ENCODE results near the gene OR13J1. TPM values are rescaled to one million over a fixed set of nuclear protein-coding genes. Genes with fewer than 3 reads are reported as not detected.

OR13J1 gene
- total RNA-seq, 1 experiment from 2014 or later = not detected

DNA sequence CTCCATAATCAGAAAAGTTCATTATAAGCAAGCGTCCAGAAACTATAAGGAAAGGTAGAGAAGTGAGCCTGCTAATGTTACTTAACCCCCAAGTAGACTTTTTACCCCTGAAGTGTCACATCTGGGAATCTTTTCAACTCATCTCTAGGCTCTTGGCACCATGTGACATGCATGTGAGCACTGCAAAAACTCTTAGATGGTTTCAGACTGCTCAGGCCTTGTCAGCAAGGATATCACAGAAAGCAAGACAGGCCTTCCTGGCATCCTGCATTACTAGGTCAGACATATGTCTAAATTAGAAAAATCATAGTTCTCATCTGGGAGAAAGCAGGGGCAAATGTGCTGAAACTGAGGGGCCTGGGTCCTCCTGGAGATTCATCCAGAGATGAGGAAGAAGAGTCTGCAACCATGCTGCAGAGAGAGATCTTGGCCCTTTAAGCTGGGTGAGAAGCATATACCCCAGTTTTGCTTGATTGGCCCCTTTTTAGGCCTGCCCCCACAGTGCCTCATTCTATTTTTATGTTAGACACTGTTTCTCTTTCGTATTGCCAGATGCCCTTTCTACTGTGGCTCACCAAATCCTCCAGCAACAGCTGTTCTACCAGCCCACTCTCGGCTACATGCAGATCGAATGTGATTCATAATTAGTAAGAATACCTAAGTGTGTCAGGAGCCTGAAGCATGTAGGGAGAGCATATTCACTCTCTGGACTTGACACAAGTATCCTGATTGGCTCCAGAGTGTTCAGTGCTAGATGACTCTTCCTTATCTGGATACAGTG, 22.2 kb downstream of the OR13J1 start:
- H3K36me3 ChIP-seq = peaks cover 15% of the 10 kb centered on the region
- H3K4me3 ChIP-seq = no peak overlapping the region
- H3K9me3 ChIP-seq = no peaks in the 10 kb centered on the region
- no peaks in the 10 kb centered on the region for H3K27me3 ChIP-seq
- DNase-seq = peak; percentile 95

DNA sequence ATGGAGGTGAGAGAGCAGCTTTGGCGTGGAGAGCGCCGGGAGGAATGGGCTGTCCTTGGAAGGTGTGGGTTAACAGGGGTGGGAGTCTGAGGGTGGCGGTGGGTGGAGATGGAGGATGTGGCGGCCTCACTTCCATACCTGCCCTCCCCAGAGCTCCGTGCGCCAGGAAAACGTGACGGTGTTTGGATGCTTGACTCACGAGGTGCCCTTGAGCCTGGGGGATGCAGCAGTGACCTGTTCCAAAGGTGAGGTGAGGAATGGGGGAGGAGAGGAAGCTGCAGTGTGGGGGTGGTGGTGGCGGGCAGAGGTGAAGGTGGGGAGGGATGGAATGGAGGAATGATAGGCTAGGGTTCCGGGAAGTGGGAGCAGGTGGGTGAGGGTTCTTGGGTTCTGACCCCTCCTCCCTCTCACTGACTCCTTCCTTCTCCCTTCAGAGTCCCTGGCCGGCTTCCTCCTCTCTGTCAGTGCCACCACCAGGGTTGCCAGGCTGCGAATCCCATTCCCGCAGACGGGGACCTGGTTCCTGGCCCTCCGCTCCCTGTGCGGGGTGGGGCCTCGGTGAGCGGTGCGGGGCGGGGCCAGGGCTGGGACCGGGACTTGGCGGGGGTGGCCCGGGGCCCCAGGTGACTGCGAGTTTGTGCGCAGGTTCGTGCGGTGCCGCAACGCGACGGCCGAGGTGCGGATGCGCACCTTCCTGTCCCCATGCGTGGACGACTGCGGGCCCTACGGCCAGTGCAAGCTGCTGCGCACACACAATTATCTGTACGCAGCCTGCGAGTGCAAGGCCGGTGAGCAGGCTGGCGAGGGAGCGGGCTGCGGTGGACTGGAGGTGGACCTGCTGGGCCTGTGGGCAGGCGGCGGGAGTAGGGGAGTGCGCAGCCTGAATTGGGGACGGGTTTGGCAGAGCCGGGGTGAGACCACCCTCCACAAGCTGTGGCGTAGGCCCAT, 24.1 kb downstream of the OR13J1 start:
- H3K36me3 ChIP-seq = peaks cover 17% of the 10 kb centered on the region

DNA sequence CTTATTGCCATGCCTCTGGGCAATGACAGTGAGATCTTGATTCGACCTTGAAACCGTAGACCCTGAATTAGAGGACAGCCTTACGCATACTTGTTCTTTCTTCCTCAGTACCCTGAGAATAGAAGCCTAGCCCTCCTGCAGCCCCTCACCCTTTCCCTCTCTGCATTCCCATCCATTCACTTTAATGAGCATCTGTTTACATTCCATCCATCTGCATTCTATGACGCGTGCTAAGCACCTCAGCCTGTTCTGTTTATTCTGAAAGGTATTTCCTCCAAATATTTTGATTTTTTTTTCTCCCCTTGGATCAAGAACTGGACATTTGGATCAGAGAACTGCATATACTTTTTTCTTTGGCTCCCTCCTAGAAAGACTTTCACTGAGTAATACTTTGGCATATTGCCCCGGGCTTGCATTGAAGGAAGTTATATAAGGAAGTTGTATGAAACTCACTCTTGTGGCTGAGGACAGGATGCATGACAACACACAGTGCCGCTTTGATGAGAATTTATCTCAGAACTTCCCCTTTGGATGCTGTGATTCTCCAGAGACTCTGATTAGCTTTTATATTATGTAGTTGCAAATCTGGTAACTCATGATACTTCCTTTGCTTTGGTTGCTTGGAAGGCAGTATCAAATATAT, 25.5 kb downstream of the OR13J1 start:
- Histone ChIP-seq H3K4me3 (no peak overlapping the region), H3K36me3 (peaks cover 17% of the 10 kb centered on the region), H3K9me3 (no peaks in the 10 kb centered on the region), H3K27me3 (no peaks in the 10 kb centered on the region)
- DNase-seq = peak; percentile 86

More for the DNA sequence above, 24.1 kb downstream of the OR13J1 start:
- H3K9me3 ChIP-seq = no peaks in the 10 kb centered on the region
- no peaks in the 10 kb centered on the region for H3K27me3 ChIP-seq
- H3K4me3 ChIP-seq = no peak overlapping the region
- no peak for DNase-seq

DNA sequence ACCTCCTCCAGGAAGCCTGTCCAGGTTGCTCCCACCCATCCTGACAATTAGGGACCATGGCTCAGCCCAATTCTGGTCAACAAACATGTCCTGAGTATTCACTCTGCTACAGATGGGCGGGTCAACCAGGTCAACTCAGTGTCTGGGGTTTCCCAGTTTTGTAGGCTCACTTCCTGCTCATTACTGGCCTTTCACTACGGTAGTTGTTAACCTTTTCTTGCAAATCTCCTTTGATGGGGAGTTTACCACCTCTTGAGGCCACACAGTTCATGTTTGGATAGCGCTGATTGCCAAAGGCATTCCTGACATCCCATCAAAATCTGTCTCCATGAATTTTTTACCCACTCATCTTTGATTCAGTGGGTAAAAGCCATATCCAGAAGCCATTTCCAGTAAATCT, 27.4 kb downstream of the OR13J1 start:
- H3K9me3 ChIP-seq = no peaks in the 10 kb centered on the region
- peaks cover 15% of the 10 kb centered on the region for H3K36me3 ChIP-seq
- H3K27me3 ChIP-seq = no peaks in the 10 kb centered on the region
- no peak overlapping the region for H3K4me3 ChIP-seq
- no peak for DNase-seq

DNA sequence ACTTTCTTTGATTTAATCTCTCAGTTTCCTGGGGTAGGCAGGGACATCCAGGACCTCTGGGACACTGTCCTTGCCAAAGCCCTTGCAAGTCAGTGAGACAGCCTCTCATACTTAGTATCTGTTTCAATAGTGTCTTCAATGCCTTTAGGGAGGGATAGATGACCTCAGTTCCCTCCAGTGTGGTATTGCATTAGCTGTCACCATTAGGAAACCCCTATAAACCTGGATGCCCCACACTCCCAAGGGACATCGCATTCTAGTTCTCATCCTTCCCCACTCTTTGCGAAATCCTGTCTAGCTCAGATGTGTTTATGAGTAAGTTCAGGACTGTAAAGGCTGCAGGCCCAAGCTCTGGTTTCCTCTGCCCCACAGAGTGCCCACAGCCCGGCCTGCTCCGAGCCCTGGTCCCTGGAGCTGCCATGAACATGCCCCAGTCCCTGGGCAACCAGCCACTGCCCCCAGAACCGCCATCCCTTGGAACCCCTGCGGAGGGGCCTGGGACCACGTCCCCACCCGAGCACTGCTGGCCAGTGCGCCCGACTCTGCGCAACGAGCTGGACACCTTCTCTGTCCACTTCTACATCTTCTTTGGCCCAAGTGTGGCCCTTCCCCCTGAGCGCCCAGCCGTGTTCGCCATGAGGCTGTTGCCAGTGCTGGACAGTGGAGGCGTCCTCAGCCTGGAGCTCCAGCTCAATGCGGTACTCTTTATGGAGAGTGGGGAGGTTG, 28.0 kb downstream of the OR13J1 start:
- H3K36me3 ChIP-seq = peaks cover 11% of the 10 kb centered on the region
- DNase-seq = no peak
- H3K4me3 ChIP-seq = no peak overlapping the region
- no peaks in the 10 kb centered on the region for H3K27me3 ChIP-seq
- H3K9me3 ChIP-seq = no peaks in the 10 kb centered on the region

DNA sequence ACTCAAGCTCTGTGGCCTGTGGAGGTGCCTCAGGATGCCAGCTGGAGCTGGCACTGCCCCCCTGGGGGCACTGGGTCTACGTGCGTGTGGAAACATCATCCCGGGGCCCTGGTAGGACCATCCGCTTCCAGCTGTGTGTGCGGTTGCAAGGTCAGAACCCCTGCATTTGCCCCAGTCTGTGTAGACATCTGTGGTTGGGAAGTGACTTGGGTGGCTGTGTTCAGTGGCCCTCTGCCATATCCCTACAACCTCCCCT, 28.6 kb downstream of the OR13J1 start:
- H3K27me3 ChIP-seq = no peaks in the 10 kb centered on the region

DNA sequence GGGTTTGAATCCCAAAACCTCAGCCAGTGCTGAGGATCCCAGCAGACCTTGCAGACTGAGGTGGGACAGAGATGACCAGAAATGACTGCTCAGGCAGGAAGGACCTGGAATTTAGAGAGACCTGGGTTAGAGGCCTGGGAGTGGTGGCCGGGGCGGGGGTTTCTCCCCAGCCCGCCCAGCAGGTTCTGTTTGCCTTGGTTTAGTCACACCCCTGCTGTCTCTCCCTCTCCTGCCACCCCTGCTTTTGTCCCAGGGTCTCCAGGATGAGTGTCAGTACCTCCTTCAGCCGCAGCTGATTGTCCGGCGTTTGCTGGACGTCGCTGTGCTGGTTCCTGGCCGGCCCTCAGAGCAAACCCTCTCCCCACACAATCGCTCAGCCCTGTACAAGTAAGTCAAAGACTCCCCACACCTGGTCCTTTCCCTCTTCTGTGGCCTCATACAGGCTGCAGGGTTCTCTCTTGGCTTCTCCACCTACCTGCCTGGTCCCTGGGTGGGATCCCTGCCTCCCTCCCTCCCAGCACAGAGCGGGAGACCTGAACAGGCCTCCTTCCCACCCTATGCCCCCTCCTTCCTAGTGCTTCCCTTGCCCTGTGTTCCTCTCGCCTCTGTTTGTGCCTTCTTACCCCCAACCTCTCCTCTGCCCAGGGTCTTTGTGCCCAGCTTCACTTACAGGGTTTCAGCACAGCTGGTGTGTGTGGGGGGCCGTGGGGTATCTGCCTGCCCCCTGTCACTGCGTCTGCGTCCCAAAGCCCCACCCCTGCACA, 29.1 kb downstream of the OR13J1 start:
- Histone ChIP-seq H3K4me3 (no peak overlapping the region), H3K27me3 (no peaks in the 10 kb centered on the region), H3K36me3 (peaks cover 6% of the 10 kb centered on the region)

More for the DNA sequence above, 28.6 kb downstream of the OR13J1 start:
- Histone ChIP-seq H3K4me3 (no peak overlapping the region), H3K36me3 (peaks cover 6% of the 10 kb centered on the region; the same call in 1 of the 2 replicates), H3K9me3 (no peaks in the 10 kb centered on the region)
- no peak for DNase-seq

DNA sequence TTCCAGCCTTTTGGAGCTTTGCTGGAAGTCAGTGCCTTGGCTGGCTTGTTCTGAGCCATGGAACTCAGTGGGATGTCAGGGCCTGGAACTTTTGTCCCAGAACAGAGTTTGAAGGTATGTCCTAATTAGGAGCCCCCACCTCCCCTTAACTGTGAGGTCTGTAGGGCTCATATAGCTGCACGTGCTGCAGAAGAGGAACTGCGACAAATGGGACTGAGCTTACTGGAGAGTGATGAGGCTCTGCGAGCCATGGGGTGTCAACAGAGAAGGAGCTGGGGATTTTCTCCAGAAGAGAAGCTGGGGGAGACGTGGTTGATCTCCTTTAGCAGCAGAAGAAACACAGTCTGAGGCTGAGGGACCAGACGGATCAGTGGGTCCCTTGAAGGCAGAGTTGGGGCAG, 30.3 kb downstream of the OR13J1 start:
- Histone ChIP-seq H3K4me3 (no peak overlapping the region), H3K36me3 (peaks cover 15% of the 10 kb centered on the region), H3K27me3 (no peaks in the 10 kb centered on the region), H3K9me3 (no peaks in the 10 kb centered on the region)
- DNase-seq = no peak

More for the DNA sequence above, 29.1 kb downstream of the OR13J1 start:
- no peaks in the 10 kb centered on the region for H3K9me3 ChIP-seq
- no peak for DNase-seq

DNA sequence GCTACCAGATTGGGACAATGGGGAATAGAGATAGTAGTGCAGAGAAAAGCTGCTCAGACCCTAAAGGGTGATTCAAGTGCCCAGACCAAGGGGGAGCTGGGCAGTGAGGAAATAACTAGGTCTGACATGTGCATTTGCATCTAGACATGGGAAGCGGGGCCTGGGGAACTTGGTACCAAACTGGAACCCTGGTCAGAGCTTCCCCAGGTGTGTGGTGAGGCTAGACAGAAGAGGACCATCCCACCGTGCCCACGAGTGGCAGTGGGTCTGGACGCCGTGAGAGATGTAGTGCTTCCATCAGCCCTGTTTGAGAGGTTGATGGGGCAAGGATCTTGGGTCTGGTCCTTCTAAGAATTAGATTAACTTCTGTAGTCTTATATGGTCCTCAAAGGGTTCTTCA, 33.6 kb downstream of the OR13J1 start:
- H3K9me3 ChIP-seq = no peaks in the 10 kb centered on the region
- H3K4me3 ChIP-seq = no peak overlapping the region
- DNase-seq = no peak
- H3K27me3 ChIP-seq = no peaks in the 10 kb centered on the region
- H3K36me3 ChIP-seq = peaks cover 9% of the 10 kb centered on the region

DNA sequence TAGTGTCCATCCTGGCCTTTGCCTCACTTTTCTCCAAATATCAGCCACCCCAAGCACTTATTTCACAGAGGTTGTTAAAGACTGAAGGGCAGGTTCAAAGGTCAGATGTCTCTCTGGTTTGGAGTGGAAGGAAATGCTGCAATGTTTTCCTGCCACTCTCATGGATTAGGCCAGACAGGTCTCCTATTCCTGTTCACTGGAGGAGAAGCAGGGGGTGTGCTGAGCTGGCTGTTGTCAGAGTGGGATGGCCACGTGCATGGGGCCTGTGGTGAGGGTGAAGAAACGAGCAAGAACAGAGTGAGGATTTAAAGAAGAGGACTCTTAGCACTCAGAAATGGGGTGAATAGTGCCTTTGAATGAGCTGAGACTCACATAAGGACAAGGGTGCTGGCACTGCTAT, 34.4 kb downstream of the OR13J1 start:
- Histone ChIP-seq H3K4me3 (no peak overlapping the region), H3K36me3 (peaks cover 9% of the 10 kb centered on the region)
- DNase-seq = no peak

DNA sequence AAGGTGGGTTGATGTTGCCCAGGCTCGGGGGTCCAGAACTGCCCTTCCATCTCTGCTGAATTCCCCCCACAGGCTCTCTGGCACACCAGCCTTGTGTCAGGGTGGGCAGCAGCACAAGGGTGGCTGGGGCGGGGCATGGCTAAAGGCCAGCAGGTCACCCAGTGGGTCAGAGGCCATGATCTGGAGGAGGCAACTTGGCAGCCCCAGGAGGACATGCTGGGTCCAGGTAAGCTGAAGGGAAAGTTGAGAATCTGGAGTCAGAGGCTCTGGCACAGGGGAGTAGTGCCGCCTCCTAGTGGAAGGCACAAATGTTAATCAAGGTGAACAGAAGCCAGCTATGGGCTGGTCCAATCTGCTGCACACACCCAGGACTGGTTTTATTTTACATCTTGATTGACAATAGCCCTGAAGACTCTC, 35.0 kb downstream of the OR13J1 start:
- no peak for DNase-seq
- Histone ChIP-seq H3K27me3 (no peaks in the 10 kb centered on the region), H3K36me3 (peaks cover 9% of the 10 kb centered on the region), H3K9me3 (no peaks in the 10 kb centered on the region), H3K4me3 (no peak overlapping the region)

More for the DNA sequence above, 34.4 kb downstream of the OR13J1 start:
- H3K9me3 ChIP-seq = no peaks in the 10 kb centered on the region
- no peaks in the 10 kb centered on the region for H3K27me3 ChIP-seq

DNA sequence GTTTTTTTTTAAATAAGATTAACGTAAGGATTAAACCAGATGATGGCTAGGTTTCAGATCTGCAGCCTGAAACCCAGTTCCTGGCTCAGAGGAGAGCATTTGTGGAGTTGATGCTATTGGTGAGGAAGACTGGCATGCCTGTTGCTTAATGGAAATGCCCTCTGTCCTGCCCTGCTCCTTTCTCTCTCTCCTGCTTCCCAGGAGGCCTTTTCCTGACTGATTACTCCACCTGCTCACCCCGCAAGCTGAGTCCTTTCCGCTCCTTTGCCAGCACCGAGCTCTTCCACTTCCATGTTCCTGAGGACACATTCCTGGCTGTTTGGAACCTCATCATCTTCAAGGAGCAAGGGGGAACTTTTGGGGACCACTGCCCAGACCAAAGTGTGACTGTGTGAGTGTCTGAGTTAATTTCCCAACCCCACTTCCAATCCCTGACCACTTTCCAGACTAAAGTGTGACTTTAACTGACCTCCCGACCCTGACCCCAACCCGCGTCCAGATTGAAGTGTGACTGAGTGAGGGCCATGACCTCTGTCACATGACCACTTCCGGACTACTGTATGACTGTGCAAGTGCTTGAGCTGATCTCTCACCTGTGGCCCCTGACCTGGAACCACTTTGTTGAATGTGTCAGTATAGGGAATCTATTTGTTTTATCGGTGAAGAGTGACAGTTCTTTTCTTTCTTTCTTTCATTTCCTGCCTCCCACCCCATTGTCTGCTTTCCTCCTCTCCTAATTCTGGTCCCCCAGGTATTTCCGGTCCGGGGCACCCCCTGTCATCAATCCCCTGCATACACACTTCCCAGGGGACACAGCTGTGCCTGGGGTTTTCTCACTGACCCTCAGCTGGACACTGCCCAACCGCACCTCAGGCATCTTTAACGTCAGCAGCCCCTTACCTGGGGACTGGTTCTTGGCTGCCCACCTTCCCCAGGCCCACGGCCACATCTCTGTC, 35.7 kb downstream of the OR13J1 start:
- Histone ChIP-seq H3K36me3 (peaks cover 9% of the 10 kb centered on the region), H3K9me3 (no peaks in the 10 kb centered on the region), H3K27me3 (no peaks in the 10 kb centered on the region), H3K4me3 (no peak overlapping the region)
- no peak for DNase-seq

DNA sequence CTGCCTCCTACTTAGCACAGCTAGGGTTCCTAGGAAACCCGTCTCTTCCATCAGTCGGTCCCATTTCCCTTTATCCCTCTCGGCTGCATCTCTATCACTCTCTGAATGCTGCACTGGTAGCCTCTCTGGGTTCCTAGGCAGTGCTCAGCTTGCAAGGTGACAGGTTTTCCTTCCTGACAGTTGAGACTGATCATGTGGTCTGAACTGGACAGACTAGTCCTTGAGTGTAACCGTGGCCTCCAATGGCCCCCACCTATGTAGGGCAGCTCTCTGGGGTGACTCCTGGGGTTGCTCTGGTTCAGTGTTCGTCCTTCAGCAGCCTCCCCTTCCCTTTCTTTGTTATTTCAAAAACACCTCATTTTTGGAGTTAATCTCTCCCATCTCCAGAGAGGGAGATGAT, 37.4 kb downstream of the OR13J1 start:
- no peaks in the 10 kb centered on the region for H3K27me3 ChIP-seq

DNA sequence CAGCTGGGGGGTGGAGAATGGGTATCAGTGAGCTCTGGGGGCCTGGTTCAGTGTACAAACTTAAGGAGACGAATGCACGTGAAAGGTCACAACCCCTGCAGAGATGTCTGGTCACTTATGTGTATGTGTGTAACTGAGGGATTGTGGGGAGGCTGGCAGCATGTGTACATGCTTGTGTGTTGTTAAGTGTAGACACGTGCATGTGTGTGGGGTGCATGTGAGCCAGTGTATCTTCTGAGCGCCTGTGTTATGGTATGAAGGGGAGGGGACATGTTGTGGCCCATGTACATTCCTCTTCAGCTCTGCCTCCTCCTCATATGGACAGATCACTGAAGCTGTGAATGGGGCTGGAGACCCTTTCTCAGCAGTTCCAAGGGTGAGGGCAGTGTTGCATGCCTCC, 39.2 kb downstream of the OR13J1 start:
- Histone ChIP-seq H3K9me3 (no peaks in the 10 kb centered on the region), H3K4me3 (no peak overlapping the region), H3K27me3 (no peaks in the 10 kb centered on the region), H3K36me3 (peaks cover 9% of the 10 kb centered on the region)
- no peak for DNase-seq

More for the DNA sequence above, 37.4 kb downstream of the OR13J1 start:
- no peaks in the 10 kb centered on the region for H3K9me3 ChIP-seq
- H3K36me3 ChIP-seq = peaks cover 9% of the 10 kb centered on the region
- DNase-seq = no peak
- no peak overlapping the region for H3K4me3 ChIP-seq

DNA sequence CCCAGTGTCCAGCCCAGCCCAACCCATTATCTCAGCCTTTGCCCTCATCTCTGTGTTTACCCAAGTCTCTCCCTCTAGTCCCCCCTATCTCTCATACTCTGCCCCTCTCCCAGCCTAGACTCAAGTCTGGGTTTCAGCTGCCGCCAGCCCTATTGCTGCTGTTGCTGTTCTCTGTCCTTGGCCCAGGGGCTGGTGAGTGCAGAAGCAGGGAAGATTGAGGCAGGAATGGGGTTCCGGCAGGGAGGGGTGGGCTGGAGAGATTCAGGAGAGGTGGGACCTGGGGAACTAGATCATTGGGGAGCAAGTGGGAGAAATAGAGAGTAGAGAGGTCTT, 40.5 kb downstream of the OR13J1 start:
- H3K4me3 ChIP-seq = peak overlapping the region; percentile 63
- H3K27me3 ChIP-seq = no peaks in the 10 kb centered on the region
- H3K36me3 ChIP-seq = no peaks in the 10 kb centered on the region; the same call in 1 of the 2 replicates
- no peaks in the 10 kb centered on the region for H3K9me3 ChIP-seq
- no peak for DNase-seq

Measured in MG63 (cell line).